Measurements from ENCODE around the gene PTPRT.

- TF ChIP-seq, protein P1, sequence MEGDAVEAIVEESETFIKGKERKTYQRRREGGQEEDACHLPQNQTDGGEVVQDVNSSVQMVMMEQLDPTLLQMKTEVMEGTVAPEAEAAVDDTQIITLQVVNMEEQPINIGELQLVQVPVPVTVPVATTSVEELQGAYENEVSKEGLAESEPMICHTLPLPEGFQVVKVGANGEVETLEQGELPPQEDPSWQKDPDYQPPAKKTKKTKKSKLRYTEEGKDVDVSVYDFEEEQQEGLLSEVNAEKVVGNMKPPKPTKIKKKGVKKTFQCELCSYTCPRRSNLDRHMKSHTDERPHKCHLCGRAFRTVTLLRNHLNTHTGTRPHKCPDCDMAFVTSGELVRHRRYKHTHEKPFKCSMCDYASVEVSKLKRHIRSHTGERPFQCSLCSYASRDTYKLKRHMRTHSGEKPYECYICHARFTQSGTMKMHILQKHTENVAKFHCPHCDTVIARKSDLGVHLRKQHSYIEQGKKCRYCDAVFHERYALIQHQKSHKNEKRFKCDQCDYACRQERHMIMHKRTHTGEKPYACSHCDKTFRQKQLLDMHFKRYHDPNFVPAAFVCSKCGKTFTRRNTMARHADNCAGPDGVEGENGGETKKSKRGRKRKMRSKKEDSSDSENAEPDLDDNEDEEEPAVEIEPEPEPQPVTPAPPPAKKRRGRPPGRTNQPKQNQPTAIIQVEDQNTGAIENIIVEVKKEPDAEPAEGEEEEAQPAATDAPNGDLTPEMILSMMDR (tag by site-specific recombination; IDR thresholded peaks at IDR 0.05) = no peak
- no peak for TF ChIP-seq ZNF529 (tag by site-specific recombination; IDR thresholded peaks at IDR 0.05; ENCODE audit: insufficient replicate concordance)
- no peak for TF ChIP-seq ZNF169 (tag by site-specific recombination; IDR thresholded peaks at IDR 0.05)
- TF ChIP-seq, protein P2, sequence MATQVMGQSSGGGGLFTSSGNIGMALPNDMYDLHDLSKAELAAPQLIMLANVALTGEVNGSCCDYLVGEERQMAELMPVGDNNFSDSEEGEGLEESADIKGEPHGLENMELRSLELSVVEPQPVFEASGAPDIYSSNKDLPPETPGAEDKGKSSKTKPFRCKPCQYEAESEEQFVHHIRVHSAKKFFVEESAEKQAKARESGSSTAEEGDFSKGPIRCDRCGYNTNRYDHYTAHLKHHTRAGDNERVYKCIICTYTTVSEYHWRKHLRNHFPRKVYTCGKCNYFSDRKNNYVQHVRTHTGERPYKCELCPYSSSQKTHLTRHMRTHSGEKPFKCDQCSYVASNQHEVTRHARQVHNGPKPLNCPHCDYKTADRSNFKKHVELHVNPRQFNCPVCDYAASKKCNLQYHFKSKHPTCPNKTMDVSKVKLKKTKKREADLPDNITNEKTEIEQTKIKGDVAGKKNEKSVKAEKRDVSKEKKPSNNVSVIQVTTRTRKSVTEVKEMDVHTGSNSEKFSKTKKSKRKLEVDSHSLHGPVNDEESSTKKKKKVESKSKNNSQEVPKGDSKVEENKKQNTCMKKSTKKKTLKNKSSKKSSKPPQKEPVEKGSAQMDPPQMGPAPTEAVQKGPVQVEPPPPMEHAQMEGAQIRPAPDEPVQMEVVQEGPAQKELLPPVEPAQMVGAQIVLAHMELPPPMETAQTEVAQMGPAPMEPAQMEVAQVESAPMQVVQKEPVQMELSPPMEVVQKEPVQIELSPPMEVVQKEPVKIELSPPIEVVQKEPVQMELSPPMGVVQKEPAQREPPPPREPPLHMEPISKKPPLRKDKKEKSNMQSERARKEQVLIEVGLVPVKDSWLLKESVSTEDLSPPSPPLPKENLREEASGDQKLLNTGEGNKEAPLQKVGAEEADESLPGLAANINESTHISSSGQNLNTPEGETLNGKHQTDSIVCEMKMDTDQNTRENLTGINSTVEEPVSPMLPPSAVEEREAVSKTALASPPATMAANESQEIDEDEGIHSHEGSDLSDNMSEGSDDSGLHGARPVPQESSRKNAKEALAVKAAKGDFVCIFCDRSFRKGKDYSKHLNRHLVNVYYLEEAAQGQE (tag by site-specific recombination; IDR thresholded peaks at IDR 0.05) = no peak
- no peak for TF ChIP-seq ZNF221 (tag by site-specific recombination; IDR thresholded peaks at IDR 0.05; ENCODE audit: borderline replicate concordance)
- no peak for TF ChIP-seq ZNF23 (tag by site-specific recombination; IDR thresholded peaks at IDR 0.05; ENCODE audit: borderline replicate concordance)
- no peak for TF ChIP-seq ZNF701 (tag by site-specific recombination; IDR thresholded peaks at IDR 0.05)
- no peak for TF ChIP-seq ZFP41 (tag by site-specific recombination; IDR thresholded peaks at IDR 0.05; ENCODE audit: borderline replicate concordance)
- TF ChIP-seq ZNF26 (tag by site-specific recombination; IDR thresholded peaks at IDR 0.05) = no peak
Observed at GRCh38 chr20:42447270-42447669, 742.4 kb downstream of the PTPRT start.
